ENCODE results near the gene TMEM184A.

GRCh38 chr7:1493129-1493528 is 62.9 kb downstream of the TMEM184A start:
- TF ChIP-seq ZNF75D (CRISPR knock-in tag; IDR thresholded peaks at IDR 0.05; ENCODE audit: borderline replicate concordance) (no peak), ZNF883 (CRISPR knock-in tag; IDR thresholded peaks at IDR 0.05; ENCODE audit: not compliant biosample characterization) (no peak)

Data from HepG2 (cell line).